HG02763 (cell line): ENCODE measurements around the gene KCNA10.

ENCODE experiments used
- ATAC-seq: cut with Tn5 transposase; IDR thresholded peaks from one replicate; pipeline ENCODE4 v1.9.1; 2021; ENCODE audit warnings: mild to moderate bottlenecking, moderate library complexity; ENCODE audit not compliant: unreplicated experiment

Gene KCNA10

DNA sequence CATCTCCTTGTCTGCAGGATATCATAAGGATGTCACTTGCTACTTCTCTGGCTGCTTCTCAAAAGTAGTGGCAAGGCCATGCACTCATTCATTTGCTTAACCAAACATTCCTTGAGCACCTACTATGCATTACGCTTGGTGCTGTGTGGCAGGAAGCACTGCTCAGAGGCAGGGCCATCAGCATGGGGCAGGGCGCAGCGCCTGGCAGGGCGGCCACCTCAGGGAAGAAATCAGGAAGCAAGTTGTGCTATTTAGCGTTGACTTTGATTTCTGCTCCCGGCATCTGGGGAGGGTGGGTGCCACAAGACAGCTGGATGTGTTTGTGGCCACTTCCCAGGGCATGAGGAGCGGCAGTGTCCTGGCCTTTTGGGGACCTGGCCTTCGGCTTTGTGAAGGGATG, 40.1 kb downstream of the KCNA10 start:
- no peak for ATAC-seq

DNA sequence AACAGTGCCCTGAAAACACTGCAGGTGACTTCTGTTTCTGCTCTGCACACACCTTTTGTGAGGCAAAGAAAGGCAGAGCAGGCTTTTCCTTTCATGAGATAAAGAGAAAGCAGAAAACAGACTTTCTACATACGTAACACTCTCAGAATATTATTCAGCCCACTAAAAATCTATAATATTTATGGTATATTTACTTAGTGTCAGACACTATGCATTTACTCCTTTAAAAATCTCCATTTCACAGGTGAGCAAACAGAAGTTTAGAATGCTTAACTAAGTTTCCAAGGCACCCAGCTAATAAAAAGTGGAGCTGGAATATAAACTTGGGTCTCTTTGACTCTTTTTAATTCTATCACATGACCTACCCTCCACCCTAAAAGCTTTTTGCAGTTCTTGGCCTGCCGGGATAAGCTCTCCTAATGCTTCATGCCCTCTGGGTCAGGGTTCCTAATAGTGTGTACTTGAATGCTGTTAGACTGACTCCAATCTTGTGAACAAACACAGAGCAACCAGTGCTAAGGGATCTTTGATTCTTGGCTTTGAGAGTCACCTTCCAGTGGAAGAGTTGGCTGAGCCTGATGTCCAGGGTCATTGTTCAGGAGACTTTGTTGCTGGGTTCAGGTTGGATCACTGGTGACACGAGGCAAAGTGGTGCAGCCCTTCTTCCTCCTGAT, 40.9 kb downstream of the KCNA10 start:
- ATAC-seq: no peak

DNA sequence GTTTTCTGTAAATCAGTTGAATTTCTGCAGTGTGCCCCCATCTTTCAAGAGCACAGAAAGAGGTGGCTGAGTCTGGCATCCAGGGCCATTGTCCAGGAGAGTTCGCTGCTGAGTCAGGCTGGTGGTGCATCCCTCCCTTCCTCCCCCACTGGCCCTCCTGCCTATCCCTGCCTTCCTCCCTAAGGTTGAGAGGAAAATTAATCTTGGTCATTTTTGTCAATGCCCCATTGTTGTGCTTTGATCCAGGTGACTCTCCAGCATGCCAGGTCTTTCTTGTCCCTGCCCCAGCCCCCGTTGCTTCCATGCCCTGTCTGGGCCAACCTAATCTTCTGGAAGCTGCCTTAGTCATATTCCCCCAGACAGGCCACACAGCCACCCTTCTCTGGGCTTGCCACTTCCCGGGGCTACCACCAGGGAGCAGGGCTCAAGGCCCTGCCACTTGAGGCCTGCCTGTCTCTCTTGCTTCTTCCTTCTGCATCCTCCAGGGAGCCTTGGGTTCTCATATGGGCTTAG, 41.5 kb downstream of the KCNA10 start:
- ATAC-seq: no peak

DNA sequence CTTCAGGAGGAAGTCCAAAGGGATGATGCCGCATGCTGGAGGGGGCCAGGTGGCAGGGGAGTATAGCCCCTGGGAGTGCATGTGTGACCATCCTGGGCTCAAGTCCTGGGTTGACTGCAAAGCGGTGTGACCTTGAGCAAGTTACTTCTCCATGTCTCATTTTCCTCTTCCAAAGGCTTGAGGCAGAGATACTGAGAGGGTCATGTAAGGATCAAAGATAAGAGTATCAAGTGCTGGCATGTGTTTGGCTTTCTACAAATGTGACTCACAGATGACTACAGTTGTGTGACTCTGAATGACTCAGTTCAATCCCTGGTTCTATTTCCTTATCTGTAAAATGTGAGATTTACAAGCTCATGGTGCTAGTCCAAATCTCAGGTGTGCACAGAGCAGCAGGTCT, 41.9 kb downstream of the KCNA10 start:
- ATAC-seq: no peak

DNA sequence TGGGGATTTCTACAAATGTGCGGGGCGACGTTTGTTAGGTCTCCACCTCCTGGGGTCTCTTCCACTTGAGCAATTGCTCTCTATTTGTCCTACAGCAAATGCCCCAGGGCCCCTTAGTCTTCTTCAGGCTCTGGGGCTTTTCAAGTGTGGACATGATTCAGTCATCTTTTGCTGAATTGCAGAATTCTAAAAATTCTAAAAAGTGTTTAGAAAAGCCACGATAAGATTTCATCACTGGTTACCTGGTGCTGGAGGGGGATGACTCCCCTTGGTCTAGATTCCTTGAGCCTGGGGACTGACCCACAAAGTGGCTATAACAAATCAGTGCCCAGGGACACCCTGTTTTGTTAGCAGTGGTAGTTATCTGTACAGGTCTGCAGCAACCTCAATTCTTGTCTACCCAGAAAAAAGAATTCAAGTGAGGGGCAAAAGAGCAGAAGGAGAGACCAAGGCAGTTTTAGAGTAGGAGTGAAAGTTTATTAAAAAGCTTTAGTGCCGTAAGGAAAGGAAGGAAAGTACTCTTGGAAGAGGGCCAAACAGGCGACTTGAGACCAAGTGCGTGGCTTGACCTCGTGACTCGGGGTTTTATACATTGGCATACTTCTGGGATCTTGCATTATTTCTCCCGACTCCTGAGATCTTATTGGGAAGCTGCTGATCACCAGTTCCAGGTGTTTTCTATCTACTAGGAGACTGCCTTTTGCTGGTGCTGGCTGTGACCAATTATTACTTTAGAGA, 42.8 kb downstream of the KCNA10 start:
- no peak for ATAC-seq

DNA sequence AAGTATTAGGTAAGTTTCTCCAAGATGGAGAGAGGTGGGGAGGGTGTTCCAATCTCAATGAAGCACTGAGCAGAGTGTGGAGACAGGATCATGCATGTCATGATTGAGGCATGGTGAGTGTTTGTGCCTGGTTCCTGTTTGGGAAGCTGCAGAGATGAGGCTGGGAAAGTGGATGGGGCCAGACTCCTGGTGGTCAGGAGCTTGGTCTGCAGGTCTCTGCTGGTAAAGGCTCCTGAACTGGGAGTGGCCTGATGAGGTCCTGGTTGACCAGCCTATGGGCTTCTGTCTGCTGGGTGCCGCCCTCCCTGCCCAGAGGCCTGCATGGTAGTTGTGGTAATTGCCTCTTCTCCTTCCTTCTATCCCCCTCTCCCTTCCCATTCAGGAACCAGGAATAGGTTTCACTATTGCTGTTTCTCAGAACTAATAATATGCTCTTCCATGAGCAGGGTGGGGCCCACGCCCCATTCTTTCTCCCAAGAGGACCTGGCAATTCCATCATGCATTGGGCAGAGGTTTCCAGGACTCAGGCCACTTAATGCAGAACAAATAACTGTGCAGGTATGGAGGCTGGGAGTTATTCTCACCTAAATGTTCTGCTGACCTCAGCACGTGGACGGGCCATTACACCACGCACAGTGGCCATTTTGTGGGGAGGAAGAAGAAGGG, 43.5 kb downstream of the KCNA10 start:
- no peak for ATAC-seq

DNA sequence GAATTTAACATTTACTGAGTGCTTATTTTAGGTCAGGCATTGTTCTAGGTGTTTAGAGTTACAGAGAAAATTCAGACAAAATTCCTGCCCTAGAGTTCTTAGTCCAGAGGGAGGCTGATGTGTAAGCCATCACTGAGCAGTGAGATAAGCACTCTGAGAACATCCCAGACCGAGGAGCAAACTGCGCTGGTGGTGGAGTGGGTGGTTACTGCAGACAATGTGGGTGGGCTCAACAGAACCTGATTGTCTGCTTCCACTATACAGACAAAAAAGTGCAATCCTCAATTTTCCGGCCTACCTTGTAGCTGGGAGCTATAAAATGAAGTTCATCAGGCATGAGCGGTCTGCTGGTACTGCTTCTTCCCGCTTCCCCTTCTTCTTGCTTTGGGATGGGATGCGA, 44.5 kb downstream of the KCNA10 start:
- ATAC-seq: no peak

DNA sequence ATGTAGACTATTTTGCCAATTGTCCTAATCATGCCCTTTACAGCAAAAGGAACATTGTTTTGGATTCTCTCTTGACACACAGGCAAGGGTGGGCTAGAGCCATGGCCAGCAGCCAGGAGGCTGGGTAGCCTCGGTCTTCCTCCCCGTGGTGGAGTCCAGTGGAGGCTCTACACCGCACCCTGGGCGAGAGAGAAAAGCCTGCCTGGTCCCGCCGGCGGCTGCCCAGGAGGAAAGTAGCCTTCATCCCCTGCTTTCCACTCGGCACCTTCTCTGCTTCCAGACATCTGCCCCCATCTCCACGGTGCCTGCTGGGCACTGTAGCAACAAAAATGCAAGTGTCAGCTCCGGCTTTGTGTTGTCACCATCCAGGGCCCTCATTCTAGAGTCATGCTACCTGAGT, 46.4 kb downstream of the KCNA10 start:
- ATAC-seq: no peak

DNA sequence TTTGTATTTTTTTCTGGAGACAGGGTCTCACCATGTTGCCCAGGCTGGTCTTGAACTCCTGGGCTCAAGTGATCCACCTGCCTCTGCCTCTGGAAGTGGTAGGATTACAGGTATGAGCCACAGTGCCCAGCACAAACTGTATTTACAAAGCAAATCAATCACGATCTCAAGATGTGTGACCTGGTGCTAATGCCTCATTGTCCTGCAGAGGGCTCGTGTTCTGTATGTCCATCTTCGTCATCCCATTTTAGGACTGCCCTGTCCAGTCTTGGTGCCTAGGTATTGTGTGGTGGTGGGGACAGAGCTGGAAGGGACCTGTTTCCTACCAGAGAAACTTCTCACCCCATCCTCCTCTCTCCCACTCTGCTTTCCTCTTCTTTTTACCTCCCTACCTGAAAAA, 47.8 kb downstream of the KCNA10 start:
- ATAC-seq: no peak
